GM21528 (cell line): ENCODE results near the gene SLC29A1.

Source experiments
- ATAC-seq: cut with Tn5 transposase; IDR thresholded peaks from one replicate; pipeline ENCODE4 v1.9.1; 2021; ENCODE audit warnings: mild to moderate bottlenecking, moderate library complexity; ENCODE audit not compliant: unreplicated experiment, low FRiP score

SLC29A1 gene

DNA sequence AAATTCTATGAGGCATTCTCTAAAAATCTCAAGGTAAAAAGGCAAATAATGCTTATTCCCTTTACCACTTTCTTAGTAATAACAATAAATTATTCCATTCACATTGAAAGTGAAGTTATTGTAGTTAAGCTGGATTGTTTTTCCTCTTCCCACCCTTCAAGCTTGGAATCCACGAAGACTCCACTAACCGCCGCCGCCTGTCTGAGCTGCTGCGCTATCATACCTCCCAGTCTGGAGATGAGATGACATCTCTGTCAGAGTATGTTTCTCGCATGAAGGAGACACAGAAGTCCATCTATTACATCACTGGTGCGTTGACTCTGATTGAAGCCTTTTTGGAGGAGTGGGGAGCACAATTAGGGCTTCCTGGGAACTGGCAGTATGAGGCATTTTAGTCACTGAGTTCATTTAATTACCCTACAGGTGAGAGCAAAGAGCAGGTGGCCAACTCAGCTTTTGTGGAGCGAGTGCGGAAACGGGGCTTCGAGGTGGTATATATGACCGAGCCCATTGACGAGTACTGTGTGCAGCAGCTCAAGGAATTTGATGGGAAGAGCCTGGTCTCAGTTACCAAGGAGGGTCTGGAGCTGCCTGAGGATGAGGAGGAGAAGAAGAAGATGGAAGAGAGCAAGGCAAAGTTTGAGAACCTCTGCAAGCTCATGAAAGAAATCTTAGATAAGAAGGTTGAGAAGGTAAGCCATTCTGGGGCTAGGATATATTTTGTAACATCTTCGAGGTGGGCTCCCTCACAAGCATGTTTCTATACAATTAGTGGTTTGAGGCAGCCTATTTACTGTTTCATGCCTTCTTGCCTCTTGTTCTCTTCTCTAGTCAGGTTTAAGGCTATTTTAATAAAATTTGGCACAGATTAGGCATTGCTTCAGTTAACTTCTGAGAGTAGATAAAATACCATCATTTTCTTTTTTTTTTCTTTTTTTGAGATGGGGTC, 28.5 kb downstream of the SLC29A1 start:
- no peak for ATAC-seq

DNA sequence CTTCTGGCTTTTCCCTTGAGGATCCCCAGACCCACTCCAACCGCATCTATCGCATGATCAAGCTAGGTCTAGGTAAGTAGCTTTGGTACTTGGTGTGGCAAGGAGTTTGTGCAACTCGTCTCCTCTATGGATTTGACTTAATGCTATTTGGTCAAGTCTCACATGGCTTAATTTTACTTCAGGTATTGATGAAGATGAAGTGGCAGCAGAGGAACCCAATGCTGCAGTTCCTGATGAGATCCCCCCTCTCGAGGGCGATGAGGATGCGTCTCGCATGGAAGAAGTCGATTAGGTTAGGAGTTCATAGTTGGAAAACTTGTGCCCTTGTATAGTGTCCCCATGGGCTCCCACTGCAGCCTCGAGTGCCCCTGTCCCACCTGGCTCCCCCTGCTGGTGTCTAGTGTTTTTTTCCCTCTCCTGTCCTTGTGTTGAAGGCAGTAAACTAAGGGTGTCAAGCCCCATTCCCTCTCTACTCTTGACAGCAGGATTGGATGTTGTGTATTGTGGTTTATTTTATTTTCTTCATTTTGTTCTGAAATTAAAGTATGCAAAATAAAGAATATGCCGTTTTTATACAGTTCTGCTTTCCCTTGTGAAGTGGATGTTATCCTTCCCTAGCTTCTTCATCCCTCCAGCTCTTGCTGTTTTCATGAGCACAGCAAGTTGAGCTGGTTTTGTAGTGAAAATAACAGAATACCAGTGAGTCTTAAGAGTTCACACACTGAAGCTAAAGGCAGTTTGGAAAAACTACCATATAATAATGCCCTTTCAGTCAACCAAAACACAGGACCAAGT, 30.1 kb downstream of the SLC29A1 start:
- no peak for ATAC-seq

DNA sequence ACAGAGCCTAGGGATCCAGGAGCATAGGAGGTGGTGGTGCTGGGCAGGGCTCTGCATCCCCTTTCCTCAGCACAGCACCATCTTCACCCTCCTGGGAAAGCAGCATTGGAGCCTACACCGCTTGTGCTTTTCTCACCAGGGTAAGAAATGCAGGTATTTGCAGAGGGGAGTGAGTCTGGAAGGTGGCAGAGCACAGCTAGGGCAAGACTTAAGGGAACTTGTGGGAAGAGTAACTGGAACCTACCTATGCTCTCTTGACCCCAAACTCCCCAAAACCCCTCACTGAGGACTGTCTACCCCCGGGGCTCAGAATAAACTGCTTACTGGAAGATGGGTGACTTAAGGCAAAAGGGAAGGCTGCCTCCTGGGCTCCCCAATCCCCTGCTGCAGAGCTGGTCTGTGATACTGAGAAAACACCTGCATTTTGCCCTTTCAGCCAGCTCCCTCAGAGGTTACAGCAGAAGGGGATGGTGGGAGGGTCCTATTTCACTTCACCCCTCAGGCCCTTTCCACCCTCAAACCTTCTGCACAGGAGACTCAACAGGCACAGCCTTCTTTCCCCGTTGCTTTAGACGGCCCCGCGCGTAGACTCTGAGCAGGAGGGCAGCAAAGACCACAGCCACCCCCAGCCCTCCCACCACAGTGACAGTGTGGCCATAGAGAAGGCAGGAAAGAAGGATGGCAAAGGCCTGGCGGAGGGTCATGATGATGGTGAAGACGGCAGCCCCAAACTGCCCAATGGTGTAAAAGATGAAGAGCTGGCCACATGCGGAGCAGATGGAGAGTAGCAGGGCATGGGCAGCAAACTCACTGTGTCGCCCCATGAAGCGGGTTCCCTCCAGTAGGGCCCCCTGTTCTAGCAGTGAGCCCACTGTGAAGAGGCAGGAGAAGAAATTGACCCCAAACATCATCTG, 31.1 kb downstream of the SLC29A1 start:
- ATAC-seq, result no peak

DNA sequence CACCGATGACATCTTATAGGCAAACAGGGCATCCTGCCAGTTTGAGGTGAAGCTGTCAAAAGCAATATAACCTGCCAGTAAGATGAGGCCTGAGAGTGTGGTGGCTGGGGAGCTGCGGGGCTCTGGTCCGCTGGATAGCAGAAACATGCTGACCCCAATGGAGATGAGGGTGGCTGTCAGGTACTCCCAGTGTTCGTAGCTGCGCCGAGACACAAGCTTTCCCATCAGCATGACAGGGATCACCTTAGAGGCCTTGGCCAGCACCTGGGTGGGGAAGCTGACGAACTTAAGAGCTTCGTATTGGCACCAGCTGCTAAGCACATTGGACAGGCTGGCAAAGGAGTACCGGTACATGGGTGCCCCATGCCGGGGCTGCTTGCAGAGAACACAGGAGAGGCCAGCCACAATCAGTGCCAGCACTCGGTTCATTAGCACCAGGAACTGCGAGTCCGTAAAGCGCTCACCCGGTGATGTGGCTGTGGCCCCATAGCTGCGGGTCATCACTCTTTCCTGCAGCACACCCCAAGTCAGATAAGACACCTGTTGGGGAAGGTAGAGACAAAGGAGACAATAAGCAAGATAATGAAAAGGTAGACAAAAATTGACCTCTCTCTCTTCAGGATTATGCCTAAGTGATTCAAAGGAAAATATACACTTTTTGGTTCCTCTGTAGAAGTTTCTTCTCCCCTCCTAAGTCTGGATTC, 31.9 kb downstream of the SLC29A1 start:
- no peak for ATAC-seq

DNA sequence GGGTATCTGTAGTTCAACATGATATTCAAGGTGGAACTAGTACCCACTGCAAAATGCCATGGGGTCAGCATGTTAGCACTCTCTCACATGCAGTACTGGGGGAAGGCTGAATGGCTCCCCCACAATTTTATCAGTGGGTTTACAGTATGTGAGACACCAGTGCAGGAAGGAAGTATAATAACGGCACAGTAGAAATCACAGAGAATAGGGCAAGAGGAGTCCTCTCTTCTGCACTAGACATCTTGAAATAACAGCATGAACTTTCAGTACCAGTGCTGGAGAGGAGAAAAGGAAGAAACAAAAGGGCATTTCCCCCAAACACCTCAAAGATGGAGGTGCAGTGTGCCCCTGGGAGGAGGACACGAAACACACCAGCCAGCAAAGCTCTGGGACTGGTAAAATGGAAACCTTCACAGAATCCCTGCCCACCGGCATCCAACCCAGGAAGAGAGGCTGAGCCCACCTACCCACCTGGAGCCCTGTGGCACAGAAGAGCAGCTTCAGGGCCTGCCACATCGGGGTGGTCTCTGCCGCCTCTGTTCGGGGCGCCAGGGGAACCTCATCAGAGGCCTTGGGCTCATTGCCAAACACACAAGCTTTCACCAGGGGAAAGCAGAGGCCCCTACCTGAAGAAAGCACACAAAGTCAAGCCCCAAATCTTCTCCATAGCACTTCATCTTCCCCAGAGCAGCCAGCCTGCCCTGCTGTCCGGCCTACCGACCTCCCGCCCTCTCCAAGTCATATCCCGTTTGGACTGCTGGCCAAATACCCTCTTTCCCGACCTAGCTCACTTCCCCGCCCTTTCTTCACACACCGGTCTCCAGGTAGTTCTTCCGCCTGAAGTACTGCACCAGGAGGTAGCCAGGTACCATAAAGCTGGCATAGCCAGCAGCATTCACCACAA, 32.7 kb downstream of the SLC29A1 start:
- no peak for ATAC-seq

DNA sequence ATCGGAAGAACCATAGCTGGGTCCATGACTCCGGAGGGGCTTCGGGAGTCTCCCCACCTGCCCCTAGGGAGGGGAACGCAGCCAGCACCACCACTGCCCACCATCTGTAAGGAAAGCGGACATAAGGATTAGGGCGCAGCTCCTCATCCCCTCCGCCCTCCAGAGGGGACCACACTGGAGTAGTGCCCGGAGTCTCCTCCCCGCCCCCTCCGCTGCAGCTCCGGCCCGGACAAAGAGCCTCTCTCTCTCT, 33.3 kb downstream of the SLC29A1 start:
- peak; percentile 1 for ATAC-seq

DNA sequence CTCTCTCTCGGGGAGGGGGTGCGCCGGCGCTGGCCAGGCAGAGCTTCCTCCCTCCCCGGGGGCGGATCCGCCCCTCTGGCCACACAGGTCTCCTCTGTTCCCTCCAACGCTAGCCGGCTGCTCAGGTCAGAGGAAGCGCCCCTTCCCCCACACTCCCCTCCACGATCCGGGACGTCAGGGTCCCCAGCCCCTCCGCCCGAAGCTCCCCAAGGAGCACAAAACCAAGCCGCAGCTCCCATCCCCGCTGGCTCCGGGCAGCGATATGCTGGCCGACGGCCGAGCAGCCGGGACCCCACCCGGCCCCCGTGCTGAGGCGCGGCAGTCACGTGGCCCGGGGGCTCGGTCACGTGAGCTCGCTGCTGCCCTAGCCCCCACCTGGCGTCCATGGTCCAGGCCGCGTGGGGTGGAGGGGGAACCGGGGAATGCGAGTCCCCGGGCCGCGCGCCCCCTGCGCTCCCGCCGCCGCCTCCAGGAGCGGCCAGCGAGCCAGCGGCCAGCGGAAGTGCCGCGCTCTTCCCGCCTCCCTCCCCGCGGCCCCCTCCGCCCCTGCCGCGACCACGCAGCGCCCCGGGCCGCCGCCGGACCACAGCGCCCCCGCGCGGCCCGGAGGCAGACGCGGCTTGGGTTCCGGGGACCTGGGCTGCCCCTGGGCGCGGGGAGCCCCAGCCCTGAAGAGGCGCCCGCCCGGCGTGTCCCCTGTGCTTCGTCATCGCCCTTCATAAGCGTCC, 33.8 kb downstream of the SLC29A1 start, which contains the start of gene SLC35B2:
Gene SLC35B2 (minus strand): TSS at position 504 of the 728 bp plus-strand sequence. CDS start 118 bp downstream, at position 386.
- ATAC-seq, result peak; percentile 47

DNA sequence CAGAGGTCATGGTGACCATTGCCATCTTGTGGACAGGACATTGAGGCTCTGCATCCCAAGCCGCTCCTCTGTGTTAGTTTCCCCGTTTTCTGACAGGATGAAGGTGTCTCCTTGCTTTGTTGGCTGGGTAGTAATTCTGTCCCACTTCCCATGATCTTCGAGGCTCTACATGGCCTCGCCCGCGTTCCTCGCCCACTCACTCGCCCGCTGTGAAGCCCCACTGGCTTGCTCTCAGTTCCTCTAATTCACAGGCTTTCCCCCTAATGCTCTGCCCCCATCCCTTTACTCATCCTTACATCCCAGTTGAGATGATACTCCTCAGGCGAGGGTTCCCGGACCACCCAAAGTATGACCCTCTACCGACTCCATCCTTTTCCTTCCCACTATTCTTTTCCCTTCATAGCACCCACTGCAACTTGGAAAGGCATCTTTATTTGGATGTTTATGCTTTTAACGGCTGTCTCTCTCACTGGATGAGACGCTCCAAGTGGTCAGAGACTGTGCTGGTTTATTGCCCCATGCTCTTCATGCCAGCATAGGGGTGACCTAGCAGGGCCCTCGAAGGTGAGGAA, 34.4 kb downstream of the SLC29A1 start:
- peak; percentile 4 for ATAC-seq

DNA sequence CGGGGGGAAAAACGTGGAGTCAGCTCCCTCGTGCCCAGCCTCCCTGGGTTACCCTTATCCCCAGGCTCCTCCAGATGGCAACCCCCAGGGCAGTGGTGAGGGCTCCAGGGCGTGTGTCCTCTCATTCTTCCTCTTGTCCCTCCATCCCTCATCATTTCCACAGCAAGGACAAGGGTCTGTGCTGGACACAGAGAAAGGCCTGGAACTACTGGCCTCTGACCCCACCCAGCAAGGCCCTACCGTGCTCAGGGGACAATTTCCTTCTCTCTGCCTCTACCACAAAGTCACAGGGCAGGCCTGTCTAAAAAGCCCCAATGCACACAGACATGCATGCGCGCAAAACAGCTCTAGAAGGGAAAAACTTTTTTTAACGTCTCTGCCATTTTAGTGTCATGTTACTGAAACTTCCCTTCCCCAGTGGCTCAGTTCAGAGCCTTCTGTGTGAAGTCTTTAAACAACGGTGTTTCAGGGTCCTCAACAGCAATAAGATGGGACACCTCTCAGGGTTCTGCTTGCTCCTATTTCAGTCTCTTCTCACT, 35.0 kb downstream of the SLC29A1 start:
- no peak for ATAC-seq

DNA sequence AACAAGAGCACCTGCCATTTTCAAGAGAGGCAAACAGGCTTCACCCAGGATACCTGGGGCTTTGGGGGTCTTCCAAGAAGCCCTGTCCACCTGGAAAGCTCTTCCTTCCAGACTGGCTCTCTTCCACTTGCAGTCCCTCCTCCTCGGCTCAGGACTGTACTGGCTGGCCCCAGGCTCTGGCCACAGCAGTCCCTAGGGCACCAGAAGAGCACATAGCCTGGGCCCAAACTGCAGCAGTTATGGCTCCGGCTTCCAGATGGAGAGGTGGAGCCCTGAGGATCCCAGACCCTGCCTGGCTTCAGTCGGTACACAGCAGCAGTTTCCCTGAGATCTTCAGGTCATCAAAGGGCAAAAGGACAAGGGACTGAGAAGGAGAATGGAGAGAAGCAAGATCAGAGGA, 35.5 kb downstream of the SLC29A1 start:
- ATAC-seq, result no peak

DNA sequence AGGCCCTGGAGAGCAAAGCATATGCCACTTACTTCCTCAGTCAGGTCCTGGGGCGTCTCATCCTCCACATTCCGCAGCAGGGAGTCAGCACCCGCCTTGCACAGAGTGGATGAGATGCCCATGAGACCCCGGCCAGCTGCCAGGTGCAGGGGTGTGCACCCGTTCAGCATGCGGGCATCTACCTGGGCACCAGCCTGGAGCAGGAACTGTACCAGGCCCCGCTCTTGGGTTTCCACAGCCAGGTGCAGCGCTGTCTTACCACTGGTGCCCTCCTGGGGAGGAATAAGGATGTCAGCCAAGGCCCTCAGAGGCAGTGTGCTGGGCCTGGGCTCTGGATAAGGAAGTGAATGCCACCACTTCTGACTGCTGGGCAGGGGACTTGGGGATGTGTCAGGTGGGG, 36.6 kb downstream of the SLC29A1 start:
- ATAC-seq, result no peak

DNA sequence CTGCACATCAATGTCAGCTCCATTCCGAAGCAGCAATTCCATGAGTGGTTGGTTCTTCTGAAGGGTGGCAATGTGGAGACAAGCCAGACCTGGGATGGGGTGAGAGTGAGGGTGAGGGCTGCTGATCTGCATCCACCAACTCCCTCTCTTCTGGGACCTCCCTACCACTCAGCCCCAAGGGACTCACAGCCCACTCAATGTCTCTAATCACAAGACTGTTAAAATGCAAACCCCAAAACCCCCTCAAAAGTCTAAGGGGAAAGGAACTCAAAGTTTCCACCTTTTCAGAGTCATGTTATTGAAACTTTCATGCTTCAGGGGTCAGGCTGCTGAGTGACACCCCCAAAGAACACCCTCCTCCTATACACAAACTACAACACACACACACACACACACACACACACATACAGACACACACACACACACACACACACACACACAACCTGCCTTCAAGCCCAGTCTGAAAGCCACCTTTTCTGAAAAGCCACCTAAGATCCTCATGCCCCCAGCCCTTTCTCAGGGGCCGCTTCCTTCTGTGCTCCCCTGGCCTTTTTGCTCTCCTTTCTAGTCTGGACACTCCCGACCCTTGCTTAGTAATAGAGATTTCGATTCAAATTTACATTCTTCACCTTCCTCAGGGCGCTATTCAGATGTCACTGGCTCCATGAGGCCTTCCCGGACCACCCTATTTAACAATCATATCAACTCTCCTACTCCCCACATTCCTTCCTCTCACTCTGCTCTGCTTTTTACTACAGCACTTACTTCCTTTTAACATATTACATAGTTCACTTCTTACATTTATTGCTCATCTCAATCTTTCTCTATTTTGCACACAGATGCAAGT, 37.3 kb downstream of the SLC29A1 start:
- no peak for ATAC-seq

DNA sequence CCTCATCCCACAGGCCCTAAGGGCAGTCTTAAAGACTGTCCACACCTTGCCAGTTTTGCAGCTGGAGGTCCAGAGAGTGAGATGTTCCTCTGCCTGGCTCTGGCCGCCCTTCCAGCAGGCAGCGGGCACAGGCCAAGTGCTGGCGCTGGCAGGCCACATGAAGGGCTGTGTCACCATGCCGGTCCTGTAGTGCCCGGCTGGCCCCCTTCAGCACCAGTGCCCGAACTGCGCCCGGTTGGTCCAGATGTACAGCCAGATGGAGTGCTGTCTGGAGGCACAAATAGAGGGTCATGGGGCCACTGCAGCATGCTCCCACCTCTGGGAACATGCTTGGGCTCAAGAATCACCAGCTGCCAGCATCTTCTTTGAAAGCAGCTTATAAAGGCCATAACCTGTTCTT, 38.2 kb downstream of the SLC29A1 start:
- ATAC-seq, result no peak

DNA sequence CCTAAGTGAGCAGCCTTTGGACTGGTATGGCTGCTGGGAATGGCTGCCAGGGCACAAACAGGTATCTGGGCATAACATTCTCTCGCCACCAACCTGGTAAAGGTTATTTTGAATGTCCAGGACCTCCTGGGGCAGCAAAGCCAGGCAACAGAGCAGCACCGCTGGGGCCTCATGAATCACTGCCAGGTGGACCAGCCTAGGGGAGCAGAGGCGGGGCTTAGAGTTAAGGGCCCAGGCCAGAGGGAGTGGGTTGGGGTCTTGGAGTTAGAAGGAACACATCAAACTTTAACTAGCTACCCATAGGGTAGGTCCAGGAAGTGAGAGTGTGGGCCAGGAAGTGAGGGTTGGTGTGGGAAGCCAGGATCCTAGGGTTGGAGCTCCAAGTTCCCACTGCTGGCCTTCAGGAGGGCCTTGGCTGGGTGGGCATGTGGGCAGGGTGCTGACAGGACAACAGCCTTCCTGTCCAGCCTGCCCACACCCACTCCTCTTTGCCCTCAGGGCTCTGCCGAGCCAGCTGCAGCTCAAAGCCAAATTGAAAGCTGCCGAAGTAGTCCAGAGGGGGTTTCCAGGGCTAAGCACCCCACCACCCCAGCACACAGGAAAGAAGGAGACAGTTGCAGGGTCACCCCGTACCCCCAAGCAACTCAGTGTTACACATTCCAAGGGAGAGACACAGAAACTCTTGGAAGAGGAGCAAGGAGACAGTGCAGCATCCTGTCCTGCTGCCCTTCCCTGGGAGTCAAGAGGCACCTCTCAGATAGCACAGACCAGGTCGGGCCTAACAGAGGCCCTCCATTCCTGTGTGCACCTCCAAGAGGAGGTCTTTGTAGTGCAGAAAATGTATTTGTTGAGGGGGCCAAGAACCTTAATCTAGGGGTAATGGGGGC, 39.3 kb downstream of the SLC29A1 start:
- ATAC-seq, result no peak

DNA sequence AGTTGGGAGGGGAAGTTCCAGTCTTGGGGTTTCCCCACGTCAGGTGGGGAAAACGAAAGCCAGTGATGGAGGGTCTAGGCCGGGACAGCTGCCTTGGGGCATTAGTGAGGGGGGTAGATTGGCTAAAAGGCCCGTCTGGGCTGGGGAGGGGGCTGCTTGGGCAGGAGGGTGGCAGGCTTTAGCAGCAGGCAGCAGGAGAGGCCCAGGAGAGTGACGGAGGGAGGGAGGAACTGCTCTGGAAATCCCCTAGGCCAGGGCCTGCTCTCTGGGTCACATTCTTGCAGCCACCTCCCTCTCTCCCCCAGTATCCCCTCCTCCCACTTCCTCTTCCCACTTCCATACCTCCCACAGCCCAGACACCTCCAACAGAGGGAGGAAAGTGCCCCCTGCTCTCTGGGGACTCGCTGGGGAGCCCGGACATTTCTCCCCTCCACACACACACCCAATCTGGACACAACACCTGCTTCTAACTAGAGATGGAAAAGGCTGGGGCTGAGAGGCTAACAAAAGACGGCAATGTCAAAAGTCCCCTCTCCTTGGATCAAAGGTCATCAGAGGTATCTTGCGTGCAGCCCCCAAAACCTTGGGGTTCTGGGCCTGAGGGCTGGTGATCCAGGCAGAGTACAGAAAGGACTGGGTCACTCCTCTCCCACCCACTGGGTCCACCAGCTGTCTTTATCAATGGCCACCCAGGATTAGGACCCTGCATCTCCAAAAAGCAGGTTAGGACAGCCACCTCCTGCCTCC, 40.1 kb downstream of the SLC29A1 start:
- no peak for ATAC-seq
